Hematopoietic multipotent progenitor cell treated with erythropoietin and hydrocortisone succinate and interleukin-3 and kit ligand, for 8 days (in vitro differentiated cells): Measurements from ENCODE around the gene FUT4.
"Not testable (repeated sequence)": the region's sequence is repeated elsewhere in the genome, so short reads cannot be mapped to it uniquely, and the experiment has no call there.

Experiments
- DNase-seq: peaks from one replicate; pipeline ENCODE4 v3.0.0-alpha.2; 2015

FUT4 gene, protein sequence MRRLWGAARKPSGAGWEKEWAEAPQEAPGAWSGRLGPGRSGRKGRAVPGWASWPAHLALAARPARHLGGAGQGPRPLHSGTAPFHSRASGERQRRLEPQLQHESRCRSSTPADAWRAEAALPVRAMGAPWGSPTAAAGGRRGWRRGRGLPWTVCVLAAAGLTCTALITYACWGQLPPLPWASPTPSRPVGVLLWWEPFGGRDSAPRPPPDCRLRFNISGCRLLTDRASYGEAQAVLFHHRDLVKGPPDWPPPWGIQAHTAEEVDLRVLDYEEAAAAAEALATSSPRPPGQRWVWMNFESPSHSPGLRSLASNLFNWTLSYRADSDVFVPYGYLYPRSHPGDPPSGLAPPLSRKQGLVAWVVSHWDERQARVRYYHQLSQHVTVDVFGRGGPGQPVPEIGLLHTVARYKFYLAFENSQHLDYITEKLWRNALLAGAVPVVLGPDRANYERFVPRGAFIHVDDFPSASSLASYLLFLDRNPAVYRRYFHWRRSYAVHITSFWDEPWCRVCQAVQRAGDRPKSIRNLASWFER

DNA sequence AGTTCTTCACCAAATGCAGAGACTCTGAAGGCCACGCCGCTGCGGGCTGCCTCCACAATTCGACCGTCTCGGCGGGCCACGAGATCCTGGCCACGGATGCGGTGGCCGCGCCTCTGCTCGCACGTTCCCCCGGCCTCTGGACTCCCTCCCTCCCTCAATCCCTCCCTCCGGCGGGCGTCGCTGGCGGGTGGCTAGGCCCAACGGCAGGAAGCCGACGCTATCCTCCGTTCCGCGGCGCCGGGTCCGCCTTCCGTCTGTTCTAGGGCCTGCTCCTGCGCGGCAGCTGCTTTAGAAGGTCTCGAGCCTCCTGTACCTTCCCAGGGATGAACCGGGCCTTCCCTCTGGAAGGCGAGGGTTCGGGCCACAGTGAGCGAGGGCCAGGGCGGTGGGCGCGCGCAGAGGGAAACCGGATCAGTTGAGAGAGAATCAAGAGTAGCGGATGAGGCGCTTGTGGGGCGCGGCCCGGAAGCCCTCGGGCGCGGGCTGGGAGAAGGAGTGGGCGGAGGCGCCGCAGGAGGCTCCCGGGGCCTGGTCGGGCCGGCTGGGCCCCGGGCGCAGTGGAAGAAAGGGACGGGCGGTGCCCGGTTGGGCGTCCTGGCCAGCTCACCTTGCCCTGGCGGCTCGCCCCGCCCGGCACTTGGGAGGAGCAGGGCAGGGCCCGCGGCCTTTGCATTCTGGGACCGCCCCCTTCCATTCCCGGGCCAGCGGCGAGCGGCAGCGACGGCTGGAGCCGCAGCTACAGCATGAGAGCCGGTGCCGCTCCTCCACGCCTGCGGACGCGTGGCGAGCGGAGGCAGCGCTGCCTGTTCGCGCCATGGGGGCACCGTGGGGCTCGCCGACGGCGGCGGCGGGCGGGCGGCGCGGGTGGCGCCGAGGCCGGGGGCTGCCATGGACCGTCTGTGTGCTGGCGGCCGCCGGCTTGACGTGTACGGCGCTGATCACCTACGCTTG lies at the start of gene FUT4:
TSS of gene FUT4 (plus strand) at position 227 of the 951 bp plus-strand sequence. CDS start at position 440, 213 bp downstream.
- DNase-seq = peak; percentile 72

DNA sequence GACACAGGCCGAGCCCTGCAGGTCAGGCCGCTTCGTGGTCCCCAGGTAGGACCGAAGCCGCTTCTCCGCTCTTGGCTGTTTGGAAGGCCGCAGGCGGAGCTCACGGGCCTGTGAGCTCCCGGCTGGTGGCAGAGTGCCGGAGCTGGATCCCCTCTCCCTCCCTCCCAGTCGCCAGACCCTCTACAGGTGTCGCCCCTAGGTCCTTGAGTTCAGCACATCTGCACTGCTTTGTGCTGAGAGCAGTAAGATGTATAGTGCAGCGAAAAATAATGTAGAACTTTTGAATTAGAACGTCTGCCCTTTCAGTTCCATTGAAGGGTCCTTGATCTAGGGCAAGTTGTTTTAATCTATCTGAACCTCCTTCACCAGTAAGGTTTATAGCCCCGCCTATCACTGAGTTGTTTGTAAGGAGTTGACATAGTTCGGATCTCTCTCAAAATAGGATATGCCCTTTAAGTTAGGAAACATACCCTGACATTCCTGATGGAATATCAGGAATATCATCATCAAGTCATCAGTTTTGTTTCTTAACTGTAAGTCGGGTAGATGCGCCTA lies 49.5 kb upstream of the FUT4 start:
- DNase-seq = peak; percentile 55

DNA sequence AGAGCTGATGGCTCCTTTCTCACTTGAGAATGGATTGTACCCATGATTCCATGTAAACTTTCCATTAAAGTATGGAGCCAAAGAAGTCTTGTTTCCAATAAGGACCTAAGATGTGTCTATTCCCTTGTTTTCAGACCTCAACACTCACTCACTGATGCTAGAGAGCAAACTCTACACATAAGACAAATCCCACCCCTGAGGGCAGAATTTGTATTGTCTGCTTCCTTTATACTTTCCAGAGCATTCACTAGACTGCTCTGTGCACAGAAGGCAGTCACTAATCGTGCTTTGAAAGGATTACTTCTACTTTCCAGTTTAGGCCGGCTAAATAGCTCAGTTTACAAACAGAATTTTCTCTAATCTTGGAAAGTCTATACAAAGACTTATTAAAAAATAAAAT lies 43.5 kb upstream of the FUT4 start:
- no peak for DNase-seq

DNA sequence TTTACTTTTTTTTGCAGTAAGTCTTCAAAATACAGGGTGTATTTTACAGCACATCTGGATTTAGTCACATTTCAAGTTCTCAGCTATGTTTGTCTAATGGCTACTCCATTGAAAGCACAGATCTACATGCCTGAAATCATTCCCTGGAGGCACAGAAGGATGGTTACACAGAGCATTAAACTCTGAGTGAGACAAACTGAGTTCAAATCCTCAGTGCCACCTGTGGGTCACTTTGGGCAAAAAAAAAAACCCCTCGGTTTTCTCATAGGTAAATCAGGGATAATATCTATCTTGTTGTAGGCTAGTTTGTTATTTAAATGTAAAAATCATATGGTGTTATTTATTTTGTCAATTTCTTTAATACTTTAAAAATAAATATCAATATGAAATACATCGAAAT lies 42.2 kb upstream of the FUT4 start:
- no peak for DNase-seq

DNA sequence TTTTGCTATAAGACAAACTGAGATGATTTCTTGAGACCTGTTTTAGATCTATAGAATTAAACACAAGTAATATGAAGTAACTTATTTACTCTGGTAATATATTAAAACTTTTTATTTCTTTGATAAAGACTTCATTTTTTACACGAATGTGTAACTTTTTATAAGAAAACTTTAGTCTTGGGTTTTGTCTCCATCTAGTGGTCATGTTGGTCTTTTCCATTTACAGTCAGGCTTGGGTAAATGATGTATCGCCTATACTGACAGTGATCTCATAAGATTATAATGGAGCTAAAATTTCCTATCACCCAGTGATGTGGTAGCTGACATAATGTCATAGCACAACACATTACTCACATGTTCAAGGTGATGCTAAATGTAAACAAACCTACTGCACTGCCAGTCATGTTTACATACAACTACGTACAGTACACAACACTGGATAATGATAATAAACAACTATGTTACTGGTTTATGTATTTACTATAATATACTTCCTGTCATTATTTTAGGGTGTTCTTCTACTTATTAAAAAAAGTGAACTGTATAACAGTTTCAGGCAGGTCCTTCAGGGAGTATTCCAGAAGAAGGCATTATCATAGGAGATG lies 38.9 kb upstream of the FUT4 start:
- peak; percentile 71 for DNase-seq

DNA sequence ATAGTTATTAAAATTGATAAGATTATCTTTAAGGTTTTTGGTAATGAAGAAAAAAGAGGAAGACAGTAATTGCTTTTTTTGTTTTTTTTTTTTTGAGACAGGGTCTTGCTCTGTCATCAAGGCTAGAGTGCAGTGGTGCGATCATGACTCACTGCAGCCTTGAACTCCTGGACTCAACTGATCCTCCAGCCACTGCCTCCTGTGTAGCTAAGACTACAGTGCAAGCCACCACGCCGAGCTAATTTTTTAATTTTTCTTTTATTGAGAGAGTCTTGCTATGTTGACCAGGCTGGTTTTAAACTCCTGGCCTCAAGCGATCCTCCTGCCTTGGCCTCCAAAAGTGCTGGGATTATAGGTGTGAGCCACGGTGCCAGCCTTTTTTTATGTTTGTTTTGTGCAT lies 37.2 kb upstream of the FUT4 start:
- DNase-seq = not testable (repeated sequence)

DNA sequence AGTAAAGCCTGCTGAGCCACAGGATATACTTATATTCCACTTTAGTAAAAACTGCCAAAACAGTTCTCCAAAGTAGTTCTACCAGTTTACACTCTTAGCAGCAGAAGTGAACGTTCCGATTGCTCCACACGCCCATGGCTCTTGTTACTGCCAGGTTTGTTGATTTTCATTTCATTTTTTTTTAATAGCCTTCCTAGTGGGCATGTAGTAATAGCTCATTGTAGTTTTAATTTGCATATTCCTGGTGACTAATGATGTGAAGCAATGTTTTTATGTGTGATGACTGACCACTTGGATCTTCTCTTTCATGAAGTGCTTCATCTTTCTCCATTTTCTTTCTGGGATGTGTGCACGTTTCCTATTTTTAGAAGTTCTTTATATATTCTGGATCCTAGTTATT lies 36.2 kb upstream of the FUT4 start:
- DNase-seq = no peak

DNA sequence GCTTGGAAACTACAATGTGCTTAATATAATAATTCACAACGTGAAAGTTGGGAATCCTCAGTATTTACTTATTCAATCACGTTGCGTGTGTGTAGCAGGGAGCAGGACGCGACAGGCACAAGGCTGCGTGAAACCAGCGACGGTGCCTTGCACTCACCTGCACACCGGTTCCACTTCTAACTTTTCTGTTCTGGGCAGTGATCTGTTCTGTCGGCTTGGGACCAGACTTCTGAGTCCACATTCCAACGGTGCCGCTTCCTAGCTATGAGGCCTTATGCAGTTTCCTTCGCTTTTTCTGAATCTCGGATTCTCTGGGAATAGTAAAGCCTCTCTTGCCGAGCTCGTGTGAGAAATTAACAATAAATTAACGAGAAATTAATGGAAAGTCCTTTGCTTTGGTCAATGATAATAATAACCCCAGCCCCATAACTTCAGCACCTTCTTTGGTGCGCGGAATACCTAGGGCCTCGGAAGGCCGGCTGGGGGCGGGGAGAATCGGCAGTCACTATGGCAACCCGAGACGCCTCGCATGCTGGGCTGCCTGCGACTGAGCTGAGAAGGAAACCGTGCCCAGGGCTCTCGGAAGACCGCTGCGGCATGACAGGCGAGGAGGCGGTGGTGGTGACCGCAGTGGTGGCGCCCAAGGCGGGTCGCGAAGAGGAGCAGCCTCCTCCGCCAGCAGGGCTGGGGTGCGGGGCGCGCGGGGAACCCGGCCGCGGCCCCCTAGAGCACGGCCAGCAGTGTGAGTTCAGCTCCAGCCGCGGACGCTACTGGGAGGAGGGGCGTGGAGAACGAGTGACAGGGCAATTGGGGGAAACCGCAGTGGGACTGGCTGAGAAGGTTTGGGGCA lies 31.6 kb upstream of the FUT4 start, which contains the start of gene C11orf97:
TSS of gene C11orf97 (plus strand) at position 530 of the 850 bp plus-strand sequence. CDS start at position 598, 68 bp downstream.
- peak; percentile 33 for DNase-seq

DNA sequence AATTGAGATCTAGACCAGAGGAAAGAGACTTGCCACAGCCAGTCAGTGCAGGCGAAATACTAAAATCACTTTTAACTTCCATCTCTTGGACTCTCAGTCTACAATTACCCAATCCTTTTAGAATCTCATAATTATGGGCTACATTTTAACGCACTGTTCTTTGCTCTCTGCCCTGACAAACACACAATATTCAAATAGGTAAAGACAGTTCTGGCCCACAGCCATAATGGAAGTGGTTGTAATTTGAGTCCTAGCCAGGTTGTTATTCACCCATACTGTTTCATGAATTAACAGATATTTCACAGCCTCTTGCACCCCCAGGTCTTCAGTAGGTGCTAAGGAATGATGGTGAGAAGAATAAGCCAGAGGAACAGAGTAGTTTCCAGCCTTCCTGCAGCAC lies 30.6 kb upstream of the FUT4 start:
- no peak for DNase-seq

DNA sequence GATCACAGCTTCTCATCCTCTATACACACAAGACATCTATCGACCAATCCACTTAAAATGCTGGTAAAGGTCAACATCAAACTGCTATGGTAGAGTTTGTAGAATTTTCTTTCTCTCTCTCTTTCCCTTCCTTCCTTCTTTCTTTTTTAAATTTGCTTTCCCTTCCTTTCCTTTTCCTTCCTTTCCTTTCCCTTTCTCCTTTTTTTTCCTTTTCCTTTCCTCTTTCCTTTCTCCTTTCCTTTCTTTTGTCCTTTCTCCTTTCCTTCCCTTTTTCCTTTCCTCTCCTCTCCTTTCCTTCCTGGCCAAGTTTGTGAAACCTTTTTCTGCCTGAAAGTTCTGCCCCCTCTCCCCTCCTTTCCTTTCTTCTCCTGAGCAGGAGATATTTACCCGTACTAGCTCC lies 28.3 kb upstream of the FUT4 start:
- DNase-seq = no peak

DNA sequence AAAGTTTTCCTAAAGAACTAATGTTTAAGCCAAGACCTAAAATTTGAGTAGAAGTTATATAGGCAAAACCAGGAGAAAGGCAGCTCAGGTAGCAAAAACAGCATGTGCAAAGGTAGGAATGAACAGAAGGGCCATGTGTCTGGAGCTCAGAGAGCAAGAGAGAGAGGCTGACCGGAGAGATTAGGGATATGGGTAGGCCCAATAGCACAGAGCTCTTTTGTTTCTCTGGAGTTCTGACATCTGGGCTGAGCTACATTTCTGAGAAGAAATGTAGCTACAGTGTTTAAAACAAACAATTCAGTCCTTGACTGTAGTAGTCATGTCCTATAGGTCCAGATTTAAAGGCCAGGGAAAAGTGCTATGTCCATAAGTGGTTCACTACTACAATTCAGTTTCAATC lies 27.0 kb upstream of the FUT4 start:
- DNase-seq = no peak

DNA sequence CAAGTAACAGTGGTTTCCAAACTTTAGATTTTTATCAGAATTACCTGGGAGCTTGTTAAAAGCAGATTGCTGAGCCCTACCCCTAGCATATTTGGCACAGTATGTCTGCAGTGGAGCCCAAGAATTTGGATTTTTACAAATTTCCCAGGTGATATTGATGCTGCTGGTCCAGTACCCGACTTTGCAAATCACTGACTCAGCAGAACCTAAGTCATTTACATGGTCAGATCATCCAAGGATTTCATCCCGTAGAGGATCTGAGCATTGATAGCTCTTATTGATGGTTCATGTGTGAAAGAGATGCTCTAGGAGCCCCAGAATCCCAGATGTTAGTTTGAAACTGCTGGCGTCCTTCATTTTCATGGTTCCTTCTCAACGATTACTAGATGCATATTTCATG lies 25.4 kb upstream of the FUT4 start:
- no peak for DNase-seq

DNA sequence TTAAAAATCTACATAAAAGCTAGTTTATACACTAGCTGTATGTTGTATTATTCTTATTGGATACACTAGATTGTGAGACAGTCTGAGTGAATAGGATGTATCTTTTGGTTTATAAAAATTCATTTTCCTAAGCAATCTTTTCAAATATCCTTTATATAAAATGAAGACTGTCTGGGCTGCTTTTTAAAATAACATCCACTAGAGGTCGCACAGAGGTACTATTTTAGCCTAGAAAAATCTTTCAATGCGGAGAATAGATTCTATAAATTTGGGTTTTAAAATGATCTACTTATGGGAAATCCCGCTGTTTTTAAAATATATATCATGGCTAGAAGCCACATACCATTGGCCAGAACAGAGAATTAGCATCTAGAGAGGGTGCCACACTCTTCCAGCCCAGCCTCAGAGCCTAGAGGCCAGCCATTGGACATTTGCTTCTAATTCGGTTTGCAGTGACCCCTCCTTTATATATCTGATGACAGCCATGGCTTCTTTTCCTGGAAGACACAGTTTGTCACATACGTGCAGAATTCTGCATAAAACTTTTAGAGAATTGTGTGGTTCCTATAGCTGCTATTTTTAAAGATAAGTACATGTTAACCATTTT lies 24.1 kb upstream of the FUT4 start:
- peak; percentile 46 for DNase-seq

DNA sequence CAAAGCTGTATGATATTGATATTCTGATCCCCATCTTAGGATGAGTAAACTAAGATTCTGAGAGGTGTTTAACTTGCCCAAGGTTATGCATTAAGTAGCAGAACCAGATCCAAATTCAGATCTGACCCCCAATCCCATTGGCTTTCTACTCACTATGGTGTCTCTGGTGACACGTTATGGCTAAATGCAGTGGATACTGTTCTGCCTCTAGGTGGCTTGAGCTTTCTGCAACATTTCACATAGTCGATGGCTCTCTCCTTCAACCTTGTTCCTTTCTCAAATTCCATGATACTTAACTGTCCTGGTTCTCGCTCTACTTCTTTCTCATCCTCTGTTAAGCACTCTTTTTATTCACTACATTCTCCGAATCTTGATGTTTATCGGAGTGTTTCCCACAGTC lies 22.0 kb upstream of the FUT4 start:
- peak; percentile 25 for DNase-seq

DNA sequence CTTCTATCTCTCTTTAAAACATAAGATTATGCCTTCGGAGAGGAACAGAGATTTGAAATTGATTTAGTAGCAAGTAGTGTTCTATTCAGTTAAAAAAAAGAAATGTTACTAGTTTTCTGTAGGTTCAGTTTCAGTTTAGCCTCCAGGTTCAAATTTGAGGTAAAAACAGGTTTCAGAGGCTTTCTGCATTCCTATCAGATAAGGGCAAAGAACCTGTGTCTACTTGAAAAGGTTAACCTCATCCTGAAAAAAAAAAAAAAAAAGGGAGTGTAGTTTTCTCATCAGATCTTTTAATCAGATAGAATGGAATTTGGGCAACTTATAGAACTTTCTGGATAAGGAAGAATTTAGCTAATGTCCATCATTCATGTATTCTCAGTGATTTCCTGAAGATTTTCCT lies 19.4 kb upstream of the FUT4 start:
- DNase-seq = no peak

DNA sequence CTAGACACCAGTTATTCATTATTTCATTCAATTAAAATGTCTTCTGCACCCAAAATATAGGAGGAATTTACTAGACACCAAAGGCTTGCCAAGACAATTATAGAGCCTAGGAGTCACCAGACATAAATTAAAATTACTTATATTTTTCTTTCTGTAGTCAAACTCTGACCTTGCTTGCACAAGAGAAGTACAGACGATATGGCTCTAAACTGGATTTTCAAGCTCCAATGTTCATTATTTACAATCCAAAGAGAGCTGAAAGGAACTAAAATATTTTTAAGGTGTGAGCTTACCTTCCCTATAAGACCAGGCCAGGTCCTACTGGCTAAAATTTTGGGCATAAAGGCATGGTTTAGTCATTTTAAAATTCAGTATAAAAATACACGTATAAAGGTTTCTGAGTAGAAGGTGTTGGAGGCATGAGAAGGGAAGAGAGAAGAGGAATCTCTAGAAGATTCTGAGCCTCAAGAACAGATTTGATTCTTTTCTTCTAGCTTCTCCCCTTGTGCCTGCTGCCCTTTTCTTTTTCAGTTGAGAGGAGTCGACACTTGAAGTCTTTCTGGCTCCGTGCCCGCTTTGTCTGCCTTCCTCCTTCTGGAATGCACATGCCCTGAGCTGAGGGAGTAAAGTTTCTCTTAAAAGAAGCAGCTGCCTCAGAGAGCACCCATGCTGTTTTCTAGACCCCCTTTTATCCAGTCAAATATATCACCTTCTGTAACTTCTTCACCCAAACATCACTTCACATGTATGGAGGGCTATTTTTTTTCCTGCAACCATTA lies 18.0 kb upstream of the FUT4 start:
- DNase-seq = peak; percentile 34

DNA sequence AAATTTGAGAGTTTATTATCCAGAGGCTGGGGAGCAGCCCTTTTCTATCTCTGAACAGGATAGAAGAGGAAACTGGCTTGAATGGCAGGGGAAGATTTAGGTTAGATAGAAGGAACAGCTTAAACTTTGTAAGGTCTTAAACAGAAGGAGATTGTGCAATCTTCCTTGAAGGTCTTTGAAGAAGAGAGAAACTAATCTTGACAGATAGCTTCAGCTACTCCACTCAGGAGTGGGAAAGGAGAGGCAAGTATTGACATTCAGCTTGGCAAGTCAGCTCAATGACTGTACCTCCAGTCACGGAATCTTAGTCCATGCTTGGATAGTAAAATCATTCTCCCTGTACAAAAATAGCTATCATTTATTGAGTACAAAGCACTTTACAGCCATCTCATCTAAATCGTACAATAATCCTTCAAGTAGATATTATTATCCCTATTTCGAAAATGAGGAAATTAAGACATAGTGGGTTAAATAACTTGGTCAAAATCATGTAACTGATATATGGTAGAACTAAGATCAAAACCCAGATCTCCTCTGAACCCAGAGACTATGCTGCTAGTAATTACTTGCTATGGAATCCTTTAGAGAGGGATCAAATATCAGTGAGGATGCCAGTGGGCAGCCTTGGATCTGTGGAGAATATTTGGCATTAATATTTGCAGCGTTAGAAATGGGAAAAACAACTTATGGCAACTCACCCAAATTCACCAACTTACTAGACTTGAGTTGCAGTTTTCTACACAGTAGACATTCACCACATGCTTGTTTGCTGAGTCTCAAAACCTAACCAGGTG lies 16.9 kb upstream of the FUT4 start:
- no peak for DNase-seq

DNA sequence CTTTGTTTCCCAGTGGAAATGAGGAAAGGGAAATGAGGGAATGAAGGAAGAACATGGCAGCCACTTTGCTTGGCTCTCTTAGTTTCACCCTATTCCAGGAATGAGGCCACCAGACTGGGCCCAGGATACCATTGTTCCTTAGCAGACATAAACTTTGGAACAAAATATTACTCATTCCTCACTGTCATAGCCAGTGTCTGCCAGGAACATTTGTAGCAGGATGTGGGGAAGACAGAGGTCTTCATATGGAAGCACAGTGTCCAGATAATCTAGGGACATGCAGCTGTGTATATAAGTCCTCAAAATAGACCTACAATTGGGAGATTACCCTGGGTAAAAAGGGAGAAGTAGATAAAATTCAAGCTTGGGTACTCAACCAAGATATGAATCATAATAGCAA lies 15.2 kb upstream of the FUT4 start:
- no peak for DNase-seq

DNA sequence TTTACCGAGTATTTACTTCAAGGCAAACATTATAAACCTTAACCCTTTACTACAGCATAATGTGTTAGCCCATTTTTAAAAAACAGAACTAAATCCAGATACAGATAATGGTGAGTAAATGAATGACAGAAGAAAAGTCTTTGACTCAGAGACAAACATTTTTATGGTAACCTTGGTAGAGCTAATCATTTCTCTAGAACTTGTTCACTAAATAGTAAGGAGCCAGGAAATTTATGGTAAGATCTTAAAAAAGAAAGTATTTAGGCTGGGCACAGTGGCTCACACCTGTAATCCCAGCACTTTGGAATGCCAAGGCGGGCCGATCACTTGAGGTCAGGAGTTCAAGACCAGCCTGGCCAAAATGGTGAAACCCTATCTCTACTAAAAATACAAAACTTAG lies 11.5 kb upstream of the FUT4 start:
- DNase-seq = no peak

DNA sequence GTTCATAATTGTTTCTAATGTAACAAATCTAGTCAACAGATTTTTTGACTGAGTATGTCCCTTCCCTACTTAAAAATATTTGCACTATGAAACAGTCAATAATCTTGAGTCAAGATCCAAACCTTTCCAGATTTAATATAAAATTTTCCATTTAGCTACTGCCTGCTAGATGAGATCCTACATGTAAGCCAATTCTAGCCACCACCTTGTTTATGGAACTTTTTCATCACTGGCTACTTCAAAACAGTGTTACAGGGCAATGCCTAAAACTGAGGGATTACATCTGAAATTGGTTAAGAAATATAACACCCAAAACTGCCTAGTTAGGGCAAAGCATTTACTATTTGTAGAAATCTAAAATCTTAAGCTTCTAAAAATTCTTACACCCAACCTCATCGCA lies 10.5 kb upstream of the FUT4 start:
- no peak for DNase-seq
